ENCODE results near the gene BID. TPM values are rescaled to one million over a fixed set of nuclear protein-coding genes. Genes with fewer than 3 reads are reported as not detected.

The BID gene
- total RNA-seq, 1 experiment from 2014 or later = 66.7 TPM

DNA sequence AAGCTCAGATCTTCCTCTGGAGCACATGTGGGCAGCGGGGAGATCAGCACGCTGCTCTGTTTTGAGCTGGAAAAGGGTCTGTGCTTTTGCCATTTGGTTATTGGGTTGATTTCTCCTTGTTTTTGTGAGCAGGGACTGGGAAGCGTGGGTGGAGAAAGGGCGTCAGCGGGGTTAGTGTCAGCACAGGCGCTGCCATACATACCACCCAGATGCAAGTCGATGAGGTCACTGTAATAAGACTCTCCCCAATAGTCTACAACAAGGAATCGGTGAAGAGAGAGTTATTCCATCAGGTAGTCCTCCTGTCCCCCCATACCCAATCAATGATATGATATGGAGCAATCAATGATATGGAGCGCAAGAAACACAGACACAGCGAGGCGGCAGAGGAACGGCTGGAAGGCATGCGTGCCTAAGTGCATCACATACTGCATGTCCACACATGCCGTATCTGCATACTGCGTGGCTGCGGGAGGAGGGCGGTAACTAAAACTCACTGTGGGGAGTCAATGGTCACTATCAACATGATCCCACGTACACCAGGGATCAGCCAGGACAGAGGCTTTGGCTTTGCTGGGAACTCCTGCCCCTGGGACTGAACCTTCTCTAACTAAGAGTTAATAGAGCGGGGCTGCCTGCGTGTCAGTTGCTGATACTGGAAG, 29.5 kb upstream of the BID start:
- no peak overlapping the region for H3K4me3 ChIP-seq (ENCODE audit: low read depth in 2 of 2, low read length in 2 of 2)
- ATAC-seq (no peak), DNase-seq (ENCODE audit: low read depth, low spot score) (no peak)
- H3K27ac ChIP-seq (ENCODE audit: low read length) = no peak overlapping the region
- no peaks in the 10 kb centered on the region for H3K4me1 ChIP-seq (ENCODE audit: control insufficient read depth, insufficient read depth, low read length)
- H3K27me3 ChIP-seq (ENCODE audit: control insufficient read depth, insufficient read depth, low read length) = no peaks in the 10 kb centered on the region
- no TSS peak for BruUV-seq (replicated peaks)
- in situ Hi-C loops (cut with HindIII; ENCODE audit: low pct_unique_long_range_greater_than_20kb, low sequenced_read_pairs) (no loop called here), intact Hi-C loops (cut with micrococcal nuclease; ENCODE audit: unreplicated experiment) (no loop called here)
- ChIA-PET POLR2A (interaction anchor here (0.5 kb wide), 1 partner anchor 84 kb away, joined by 6 read pairs; no protein-coding TSS in a partner anchor), CTCF (no interaction called here)
- no peaks in the 10 kb centered on the region; the same call in 1 of the 2 replicates for H3K36me3 ChIP-seq (ENCODE audit: control insufficient read depth, insufficient read depth, low read length)
- H3K9me3 ChIP-seq (ENCODE audit: control insufficient read depth, insufficient read depth, low read depth, low read length) = no peaks in the 10 kb centered on the region
- TF ChIP-seq SIN3A (IDR thresholded peaks at IDR 0.05; ENCODE audit: borderline replicate concordance, insufficient read depth, low read depth, low read length) = no peak
- no peak for TF ChIP-seq POLR2AphosphoS5 (IDR thresholded peaks at IDR 0.05; ENCODE audit: low read depth, low read length)
- TF ChIP-seq TCF7L2 (IDR thresholded peaks at IDR 0.05; ENCODE audit: low read depth, low read length) = no peak
- TF ChIP-seq, protein P1, sequence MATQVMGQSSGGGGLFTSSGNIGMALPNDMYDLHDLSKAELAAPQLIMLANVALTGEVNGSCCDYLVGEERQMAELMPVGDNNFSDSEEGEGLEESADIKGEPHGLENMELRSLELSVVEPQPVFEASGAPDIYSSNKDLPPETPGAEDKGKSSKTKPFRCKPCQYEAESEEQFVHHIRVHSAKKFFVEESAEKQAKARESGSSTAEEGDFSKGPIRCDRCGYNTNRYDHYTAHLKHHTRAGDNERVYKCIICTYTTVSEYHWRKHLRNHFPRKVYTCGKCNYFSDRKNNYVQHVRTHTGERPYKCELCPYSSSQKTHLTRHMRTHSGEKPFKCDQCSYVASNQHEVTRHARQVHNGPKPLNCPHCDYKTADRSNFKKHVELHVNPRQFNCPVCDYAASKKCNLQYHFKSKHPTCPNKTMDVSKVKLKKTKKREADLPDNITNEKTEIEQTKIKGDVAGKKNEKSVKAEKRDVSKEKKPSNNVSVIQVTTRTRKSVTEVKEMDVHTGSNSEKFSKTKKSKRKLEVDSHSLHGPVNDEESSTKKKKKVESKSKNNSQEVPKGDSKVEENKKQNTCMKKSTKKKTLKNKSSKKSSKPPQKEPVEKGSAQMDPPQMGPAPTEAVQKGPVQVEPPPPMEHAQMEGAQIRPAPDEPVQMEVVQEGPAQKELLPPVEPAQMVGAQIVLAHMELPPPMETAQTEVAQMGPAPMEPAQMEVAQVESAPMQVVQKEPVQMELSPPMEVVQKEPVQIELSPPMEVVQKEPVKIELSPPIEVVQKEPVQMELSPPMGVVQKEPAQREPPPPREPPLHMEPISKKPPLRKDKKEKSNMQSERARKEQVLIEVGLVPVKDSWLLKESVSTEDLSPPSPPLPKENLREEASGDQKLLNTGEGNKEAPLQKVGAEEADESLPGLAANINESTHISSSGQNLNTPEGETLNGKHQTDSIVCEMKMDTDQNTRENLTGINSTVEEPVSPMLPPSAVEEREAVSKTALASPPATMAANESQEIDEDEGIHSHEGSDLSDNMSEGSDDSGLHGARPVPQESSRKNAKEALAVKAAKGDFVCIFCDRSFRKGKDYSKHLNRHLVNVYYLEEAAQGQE (IDR thresholded peaks at IDR 0.05; ENCODE audit: insufficient read depth in 1 of 2, low read depth in 2 of 2, low read length in 1 of 2) = no peak
- TF ChIP-seq CTCF (IDR thresholded peaks at IDR 0.05) = no peak

- H3K36me3 ChIP-seq (ENCODE audit: control insufficient read depth, insufficient read depth, low read length) = no peaks in the 10 kb centered on the region; the same call in 1 of the 2 replicates
- TF ChIP-seq, protein P1 (IDR thresholded peaks at IDR 0.05; ENCODE audit: insufficient read depth in 1 of 2, low read depth in 2 of 2, low read length in 1 of 2) = no peak
- TF ChIP-seq POLR2AphosphoS5 (IDR thresholded peaks at IDR 0.05; ENCODE audit: low read depth, low read length) = no peak
- TF ChIP-seq SIN3A (IDR thresholded peaks at IDR 0.05; ENCODE audit: borderline replicate concordance, insufficient read depth, low read depth, low read length) = no peak
- no peak for TF ChIP-seq TCF7L2 (IDR thresholded peaks at IDR 0.05; ENCODE audit: low read depth, low read length)
- TF ChIP-seq CTCF (IDR thresholded peaks at IDR 0.05) = no peak
- in situ Hi-C loops (cut with HindIII; ENCODE audit: low pct_unique_long_range_greater_than_20kb, low sequenced_read_pairs) = no loop called here
- CTCF ChIA-PET = no interaction called here
- no peak overlapping the region for H3K4me3 ChIP-seq (ENCODE audit: low read depth in 2 of 2, low read length in 2 of 2)
- no peak overlapping the region for H3K27ac ChIP-seq (ENCODE audit: low read length)
- intact Hi-C loops (cut with micrococcal nuclease; ENCODE audit: unreplicated experiment) = no loop called here
- POLR2A ChIA-PET = no interaction called here
- H3K27me3 ChIP-seq (ENCODE audit: control insufficient read depth, insufficient read depth, low read length) = no peaks in the 10 kb centered on the region
- ATAC-seq (no peak), DNase-seq (ENCODE audit: low read depth, low spot score) (no peak)
- no peaks in the 10 kb centered on the region for H3K9me3 ChIP-seq (ENCODE audit: control insufficient read depth, insufficient read depth, low read depth, low read length)
- BruUV-seq (replicated peaks) = no TSS peak
- H3K4me1 ChIP-seq (ENCODE audit: control insufficient read depth, insufficient read depth, low read length) = no peaks in the 10 kb centered on the region
These were observed 28.6 kb upstream of the BID start for GRCh38 chr22:17802822-17803221.
